Activated gamma-delta T cell treated with anti-CD3 and anti-CD28 coated beads, Interleukin-2, amount 50 U/mL, for 16 hours (primary cell): ENCODE data around the gene KRT76.

ENCODE experiments used
- DNase-seq: peaks from one replicate; pipeline ENCODE4 v3.0.0-alpha.2; 2020; ENCODE audit warnings: low read depth

The KRT76 gene

GRCh38 chr12:52813203-52813819 is 36.2 kb upstream of the KRT76 start:
- no peak for DNase-seq

GRCh38 chr12:52812749-52813148 is 35.6 kb upstream of the KRT76 start:
- no peak for DNase-seq

- DNase-seq: no peak
Observed at GRCh38 chr12:52812073-52812400, 34.9 kb upstream of the KRT76 start.

- no peak for DNase-seq
Observed at GRCh38 chr12:52811191-52812072, 34.3 kb upstream of the KRT76 start.

GRCh38 chr12:52810554-52810953 is 33.4 kb upstream of the KRT76 start:
- no peak for DNase-seq

- DNase-seq: no peak
Observed at GRCh38 chr12:52809166-52809565, 32.0 kb upstream of the KRT76 start.

GRCh38 chr12:52808573-52809160 is 31.5 kb upstream of the KRT76 start:
- DNase-seq: no peak

GRCh38 chr12:52807544-52808470 is 30.7 kb upstream of the KRT76 start:
- no peak for DNase-seq

- no peak for DNase-seq
Observed at GRCh38 chr12:52806821-52807543, 29.8 kb upstream of the KRT76 start.

GRCh38 chr12:52806169-52806811 is 29.1 kb upstream of the KRT76 start:
- DNase-seq: no peak

GRCh38 chr12:52805739-52806138 is 28.6 kb upstream of the KRT76 start:
- DNase-seq: no peak

GRCh38 chr12:52805000-52805399 is 27.9 kb upstream of the KRT76 start:
- no peak for DNase-seq

GRCh38 chr12:52802442-52802841 is 25.3 kb upstream of the KRT76 start:
- no peak for DNase-seq

- DNase-seq: no peak
Observed at GRCh38 chr12:52801773-52802172, 24.6 kb upstream of the KRT76 start.

- DNase-seq: no peak
Observed at GRCh38 chr12:52800259-52800917, 23.2 kb upstream of the KRT76 start.

GRCh38 chr12:52799505-52800211 is 22.5 kb upstream of the KRT76 start:
- DNase-seq: no peak

GRCh38 chr12:52798671-52799504 is 21.7 kb upstream of the KRT76 start:
- DNase-seq: no peak

- DNase-seq: no peak
Observed at GRCh38 chr12:52798003-52798670, 21.0 kb upstream of the KRT76 start.
